Tracheal epithelial cell (primary cell): ENCODE results near the gene PCDHGB1. TPM values are rescaled to one million over a fixed set of nuclear protein-coding genes. Genes with fewer than 3 reads are reported as not detected.

Experiments
- total RNA-seq: library from RNA; depleted of rRNA; stranded (reverse); fragments of >200 nt; gene quantifications from 2 replicates; pipeline ENCODE4 v1.2.1, GENCODE V29; 2014

Gene PCDHGB1
- total RNA-seq, 1 donor from 2014 or later, result 0.21 TPM

GRCh38 chr5:141397756-141398551 lies 48.1 kb downstream of the PCDHGB1 start, which contains the start of gene PCDHGB5:
PCDHGB5 (plus strand) TSS chr5:141397947; CDS start chr5:141398128, 181 bp downstream.

Other genes with a start within 250 kb of the PCDHGB1 start
- 0.21 and 0.48 TPM in 2 replicates for gene PCDHB3, start 249.6 kb upstream of the PCDHGB1 start, total RNA-seq
- gene PCDHB4, start 228.3 kb upstream of the PCDHGB1 start, total RNA-seq, result under 0.01 TPM in 1 of 2 replicates, not detected in the other
- gene PCDHB5, start 214.9 kb upstream of the PCDHGB1 start, total RNA-seq, result 0.24 and 0.64 TPM in 2 replicates
- not detected in 2 replicates for gene PCDHB6, start 200.0 kb upstream of the PCDHGB1 start, total RNA-seq
- under 0.01 TPM in 1 of 2 replicates, not detected in the other for gene PCDHB7, start 177.5 kb upstream of the PCDHGB1 start, total RNA-seq
- gene PCDHB8, start 172.3 kb upstream of the PCDHGB1 start, total RNA-seq, result under 0.01 TPM in 2 replicates
- under 0.01 TPM in 1 of 2 replicates, not detected in the other for gene PCDHB16, start 167.7 kb upstream of the PCDHGB1 start, total RNA-seq
- under 0.01 TPM in 1 of 2 replicates, not detected in the other for gene PCDHB9, start 162.9 kb upstream of the PCDHGB1 start, total RNA-seq
- under 0.01 and 0.21 TPM in 2 replicates for gene PCDHB10, start 157.7 kb upstream of the PCDHGB1 start, total RNA-seq
- gene PCDHB11, start 150.5 kb upstream of the PCDHGB1 start, total RNA-seq, result 0.24 and 0.43 TPM in 2 replicates
- under 0.01 TPM in 1 of 2 replicates, not detected in the other for gene PCDHB12, start 141.4 kb upstream of the PCDHGB1 start, total RNA-seq
- gene PCDHB13, start 136.2 kb upstream of the PCDHGB1 start, total RNA-seq, result 0.24 TPM in 1 of 2 replicates, not detected in the other
- 0.24 and 0.43 TPM in 2 replicates for gene PCDHB14, start 126.8 kb upstream of the PCDHGB1 start, total RNA-seq
- 0.21 and 0.24 TPM in 2 replicates for gene PCDHB15, start 104.7 kb upstream of the PCDHGB1 start, total RNA-seq
- not detected in 2 replicates for gene SLC25A2, start 46.0 kb upstream of the PCDHGB1 start, total RNA-seq
- 30.1 and 32.8 TPM in 2 replicates for gene TAF7, start 29.3 kb upstream of the PCDHGB1 start, total RNA-seq
- gene PCDHGA1, start 19.6 kb upstream of the PCDHGB1 start, total RNA-seq, result under 0.01 TPM in 1 of 2 replicates, not detected in the other
- 0.21 and 0.48 TPM in 2 replicates for gene PCDHGA2, start 11.3 kb upstream of the PCDHGB1 start, total RNA-seq
- under 0.01 and 0.21 TPM in 2 replicates for gene PCDHGA3, start 6.3 kb upstream of the PCDHGB1 start, total RNA-seq
- 0.24 TPM in 1 of 2 replicates, not detected in the other for gene PCDHGA4, start 4.9 kb downstream of the PCDHGB1 start, total RNA-seq
- under 0.01 TPM in 1 of 2 replicates, not detected in the other for gene PCDHGB2, start 9.9 kb downstream of the PCDHGB1 start, total RNA-seq
- gene PCDHGA5, start 14.1 kb downstream of the PCDHGB1 start, total RNA-seq, result 0.24 TPM in 1 of 2 replicates, not detected in the other
- 0.24 and 0.43 TPM in 2 replicates for gene PCDHGB3, start 20.1 kb downstream of the PCDHGB1 start, total RNA-seq
- gene PCDHGA6, start 23.8 kb downstream of the PCDHGB1 start, total RNA-seq, result under 0.01 and 0.24 TPM in 2 replicates
- 0.21 and 0.24 TPM in 2 replicates for gene PCDHGA7, start 32.6 kb downstream of the PCDHGB1 start, total RNA-seq
- 0.64 and 5.3 TPM in 2 replicates for gene PCDHGB4, start 37.6 kb downstream of the PCDHGB1 start, total RNA-seq
- gene PCDHGA8, start 42.5 kb downstream of the PCDHGB1 start, total RNA-seq, result 0.21 and 0.48 TPM in 2 replicates
- 2.6 and 4.6 TPM in 2 replicates for gene PCDHGB5, start 47.8 kb downstream of the PCDHGB1 start, total RNA-seq
- 0.72 and 0.85 TPM in 2 replicates for gene PCDHGA9, start 52.7 kb downstream of the PCDHGB1 start, total RNA-seq
- gene PCDHGB6, start 57.9 kb downstream of the PCDHGB1 start, total RNA-seq, result 0.48 and 0.64 TPM in 2 replicates
- gene PCDHGA10, start 62.9 kb downstream of the PCDHGB1 start, total RNA-seq, result 2.2 and 4.3 TPM in 2 replicates
- 1.1 and 3.4 TPM in 2 replicates for gene PCDHGB7, start 67.6 kb downstream of the PCDHGB1 start, total RNA-seq
- gene PCDHGA11, start 71.0 kb downstream of the PCDHGB1 start, total RNA-seq, result 2.2 and 2.6 TPM in 2 replicates
- 1.7 and 3.9 TPM in 2 replicates for gene PCDHGA12, start 80.4 kb downstream of the PCDHGB1 start, total RNA-seq
- 20.0 and 20.2 TPM in 2 replicates for gene PCDHGC3, start 125.9 kb downstream of the PCDHGB1 start, total RNA-seq
- gene PCDHGC4, start 134.9 kb downstream of the PCDHGB1 start, total RNA-seq, result under 0.01 and 0.48 TPM in 2 replicates
- 0.21 and 1.2 TPM in 2 replicates for gene PCDHGC5, start 139.0 kb downstream of the PCDHGB1 start, total RNA-seq